Thyroid gland (tissue), 4 donors: ENCODE measurements around the gene NGDN.

Source experiments
- POLR2A ChIP-seq, 2 donors: fragments of 450-650 bp; IDR thresholded peaks; one replicate each; pipeline ENCODE4 v1.6.1; 2017; ENCODE audit warnings: antibody characterized with exemption in 2 of 2, mild to moderate bottlenecking in 2 of 2, moderate library complexity in 1 of 2
- TF ChIP-seq, protein P1 (sequence below), 6 experiments: fragments of 200-600 bp in 3 of 6; fragments of 450-650 bp in 3 of 6; sonication (generic) in 3 of 6; IDR thresholded peaks; one replicate each; pipeline ENCODE4 v1.5.1; 2016 to 2019; ENCODE audit warnings: antibody characterized with exemption in 6 of 6, mild to moderate bottlenecking in 2 of 6, inconsistent platforms in 1 of 6, moderate library complexity in 1 of 6

DNA sequence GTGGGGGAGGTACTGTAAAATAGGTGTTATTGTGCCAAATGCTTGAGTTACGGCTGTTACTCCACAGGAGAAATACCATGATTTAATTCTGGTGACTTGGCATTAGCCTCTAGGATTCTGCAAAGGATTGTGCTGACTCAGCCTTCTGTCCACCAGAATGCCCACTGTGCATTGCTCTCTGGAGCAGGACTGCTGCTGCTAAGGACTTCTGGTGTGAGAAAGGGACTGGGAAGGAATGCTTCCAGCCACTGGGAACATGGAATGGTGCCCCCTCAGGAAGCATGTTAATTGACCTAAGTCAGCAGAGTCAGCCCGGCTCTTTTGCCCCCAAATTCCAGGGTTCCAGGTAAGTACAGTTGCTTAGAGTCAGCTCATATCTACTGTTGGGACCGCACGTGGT is 49.2 kb downstream of the NGDN start:
- TF ChIP-seq, protein P1, sequence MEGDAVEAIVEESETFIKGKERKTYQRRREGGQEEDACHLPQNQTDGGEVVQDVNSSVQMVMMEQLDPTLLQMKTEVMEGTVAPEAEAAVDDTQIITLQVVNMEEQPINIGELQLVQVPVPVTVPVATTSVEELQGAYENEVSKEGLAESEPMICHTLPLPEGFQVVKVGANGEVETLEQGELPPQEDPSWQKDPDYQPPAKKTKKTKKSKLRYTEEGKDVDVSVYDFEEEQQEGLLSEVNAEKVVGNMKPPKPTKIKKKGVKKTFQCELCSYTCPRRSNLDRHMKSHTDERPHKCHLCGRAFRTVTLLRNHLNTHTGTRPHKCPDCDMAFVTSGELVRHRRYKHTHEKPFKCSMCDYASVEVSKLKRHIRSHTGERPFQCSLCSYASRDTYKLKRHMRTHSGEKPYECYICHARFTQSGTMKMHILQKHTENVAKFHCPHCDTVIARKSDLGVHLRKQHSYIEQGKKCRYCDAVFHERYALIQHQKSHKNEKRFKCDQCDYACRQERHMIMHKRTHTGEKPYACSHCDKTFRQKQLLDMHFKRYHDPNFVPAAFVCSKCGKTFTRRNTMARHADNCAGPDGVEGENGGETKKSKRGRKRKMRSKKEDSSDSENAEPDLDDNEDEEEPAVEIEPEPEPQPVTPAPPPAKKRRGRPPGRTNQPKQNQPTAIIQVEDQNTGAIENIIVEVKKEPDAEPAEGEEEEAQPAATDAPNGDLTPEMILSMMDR (IDR thresholded peaks at IDR 0.05): no peak
- TF ChIP-seq POLR2A (IDR thresholded peaks at IDR 0.05): no peak
